Activated CD4-positive, alpha-beta T cell treated with anti-CD3 and anti-CD28 coated beads for 1 hour (primary cell): ENCODE data around the gene REST.

ENCODE experiments used
- DNase-seq: peaks from one replicate; pipeline ENCODE4 v3.0.0-alpha.2; 2020

The REST gene

GRCh38 chr4:56979421-56980072 lies 71.8 kb downstream of the REST start:
- no peak for DNase-seq

- DNase-seq = no peak
Measured at GRCh38 chr4:56981795-56982201, 74.1 kb downstream of the REST start.

GRCh38 chr4:56986192-56986591 lies 78.5 kb downstream of the REST start:
- no peak for DNase-seq

- no peak for DNase-seq
Measured at GRCh38 chr4:56986952-56987351, 79.3 kb downstream of the REST start.

GRCh38 chr4:56990109-56990905 lies 82.6 kb downstream of the REST start:
- no peak for DNase-seq

- DNase-seq = no peak
Measured at GRCh38 chr4:56995525-56995924, 87.8 kb downstream of the REST start.

GRCh38 chr4:56999751-57000150 lies 92.1 kb downstream of the REST start:
- DNase-seq = no peak

GRCh38 chr4:57013543-57014120 lies 105.9 kb downstream of the REST start:
- DNase-seq = no peak
